Loucy (cell line): ENCODE data around the gene SLC22A23.

Experiments
- H2AFZ ChIP-seq: fragments of 200-600 bp; sonication (generic); 2 replicates; pipeline ENCODE4 v1.6.0; 2016; ENCODE audit warnings: antibody characterized with exemption, mild to moderate bottlenecking, low read length, moderate library complexity
- H3F3A ChIP-seq: fragments of 200-600 bp; 2 replicates; pipeline ENCODE4 v1.6.0; 2016; ENCODE audit warnings: antibody characterized with exemption, low read depth, mild to moderate bottlenecking
- H3K27me3 ChIP-seq: fragments of 200-600 bp; sonication (generic); 2 replicates; pipeline ENCODE4 v1.6.1; 2014; ENCODE audit warnings: low read length, mild to moderate bottlenecking; ENCODE audit not compliant: insufficient read depth, poor library complexity, severe bottlenecking
- H3K36me3 ChIP-seq: fragments of 200-600 bp; sonication (generic); 2 replicates; pipeline ENCODE4 v1.6.1; 2016; ENCODE audit warnings: low read length; ENCODE audit not compliant: insufficient read depth
- H3K4me1 ChIP-seq: fragments of 200-600 bp; sonication (generic); 2 replicates; pipeline ENCODE4 v1.5.1; 2014; ENCODE audit warnings: low read length, mild to moderate bottlenecking; ENCODE audit not compliant: insufficient read depth, poor library complexity, severe bottlenecking
- H3K4me2 ChIP-seq: fragments of 200-600 bp; sonication (generic); 2 replicates; pipeline ENCODE4 v1.6.0; 2014; ENCODE audit warnings: antibody characterized with exemption, low read length, low read depth, mild to moderate bottlenecking; ENCODE audit not compliant: poor library complexity, severe bottlenecking
- H3K4me3 ChIP-seq: fragments of 200-600 bp; sonication (generic); 2 replicates; pipeline ENCODE4 v1.5.1; 2014; ENCODE audit warnings: low read length, mild to moderate bottlenecking, mixed read lengths; ENCODE audit not compliant: poor library complexity, severe bottlenecking
- H3K79me2 ChIP-seq: fragments of 200-600 bp; sonication (generic); 2 replicates; pipeline ENCODE4 v1.6.1; 2014; ENCODE audit warnings: low read length; ENCODE audit not compliant: insufficient read depth
- H3K9ac ChIP-seq: fragments of 200-600 bp; sonication (generic); 2 replicates; pipeline ENCODE4 v1.6.0; 2014; ENCODE audit warnings: mild to moderate bottlenecking, low read depth, low read length, moderate library complexity; ENCODE audit not compliant: poor library complexity, severe bottlenecking
- H3K9me2 ChIP-seq: fragments of 200-600 bp; sonication (generic); replicated peaks from 2 replicates; pipeline ENCODE4 v1.6.1; 2016; ENCODE audit warnings: low read depth, low read length, mixed read lengths
- H3K9me3 ChIP-seq: fragments of 200-600 bp; sonication (generic); 2 replicates; pipeline ENCODE4 v1.6.1; 2014; ENCODE audit warnings: mild to moderate bottlenecking, antibody characterized with exemption, low read length, low read depth; ENCODE audit not compliant: insufficient read depth
- H4K20me1 ChIP-seq: fragments of 200-600 bp; sonication (generic); 2 replicates; pipeline ENCODE4 v1.6.0; 2014; ENCODE audit warnings: antibody characterized with exemption, low read length, mild to moderate bottlenecking; ENCODE audit not compliant: insufficient read depth, poor library complexity, severe bottlenecking
- EZH2phosphoT487 ChIP-seq: fragments of 200-600 bp; IDR thresholded peaks from 2 replicates; pipeline ENCODE4 v1.6.1; 2018; ENCODE audit warnings: antibody characterized with exemption, mild to moderate bottlenecking, moderate library complexity, borderline replicate concordance
- TF ChIP-seq, protein P1 (sequence below): fragments of 200-600 bp; sonication (generic); conservative IDR thresholded peaks from 2 replicates; pipeline ENCODE4 v1.5.1; 2014; ENCODE audit warnings: mild to moderate bottlenecking, antibody characterized with exemption, low read length

Gene SLC22A23

DNA sequence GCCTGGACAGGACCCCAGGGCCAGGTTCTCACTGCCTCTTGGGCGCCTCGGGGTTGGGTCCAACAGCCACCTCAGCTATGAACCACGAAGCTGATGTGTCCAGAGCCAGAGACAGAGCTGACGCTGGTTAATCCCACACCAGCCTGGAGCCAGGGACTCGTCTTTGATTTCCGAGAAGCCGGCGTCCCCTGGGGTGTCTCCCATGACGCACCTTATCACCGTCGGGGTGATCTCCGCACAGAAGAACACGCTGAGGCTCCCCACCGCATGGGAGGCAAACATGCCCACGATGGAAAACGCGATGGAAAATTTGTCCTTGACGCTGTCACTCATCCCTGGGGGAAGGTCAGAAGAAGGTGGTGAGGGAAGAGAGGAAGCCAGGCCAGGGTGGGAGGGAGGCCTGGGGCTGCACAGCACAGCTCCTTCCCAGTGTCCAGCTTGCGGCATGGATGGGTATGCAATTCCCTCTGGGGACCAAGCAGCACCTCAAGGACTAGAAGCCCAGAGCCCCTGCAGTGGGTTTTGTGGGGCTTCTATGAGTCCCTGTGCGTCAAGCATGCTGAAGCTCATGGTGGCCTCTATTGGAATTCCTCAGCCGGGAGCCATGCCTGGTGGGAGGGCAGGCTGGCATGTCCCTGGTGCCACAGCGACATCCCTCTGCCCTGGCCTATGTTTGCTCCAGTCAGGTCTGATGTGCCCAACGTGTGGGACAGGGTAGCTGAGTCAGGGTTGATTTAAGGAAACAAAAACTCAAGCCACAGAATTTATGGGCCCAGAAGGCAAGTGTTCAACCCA, 173.0 kb downstream of the SLC22A23 start:
- no peaks in the 10 kb centered on the region for H4K20me1 ChIP-seq
- H2AFZ ChIP-seq = no peak overlapping the region
- H3K79me2 ChIP-seq = no peaks in the 10 kb centered on the region
- H3K27me3 ChIP-seq = no peaks in the 10 kb centered on the region
- no peak overlapping the region for H3K4me3 ChIP-seq
- H3K9me2 ChIP-seq = no peaks in the 10 kb centered on the region
- H3K36me3 ChIP-seq = no peaks in the 10 kb centered on the region
- H3K9ac ChIP-seq = no peak overlapping the region
- H3K4me1 ChIP-seq = peaks cover 13% of the 10 kb centered on the region
- TF ChIP-seq, protein P1, sequence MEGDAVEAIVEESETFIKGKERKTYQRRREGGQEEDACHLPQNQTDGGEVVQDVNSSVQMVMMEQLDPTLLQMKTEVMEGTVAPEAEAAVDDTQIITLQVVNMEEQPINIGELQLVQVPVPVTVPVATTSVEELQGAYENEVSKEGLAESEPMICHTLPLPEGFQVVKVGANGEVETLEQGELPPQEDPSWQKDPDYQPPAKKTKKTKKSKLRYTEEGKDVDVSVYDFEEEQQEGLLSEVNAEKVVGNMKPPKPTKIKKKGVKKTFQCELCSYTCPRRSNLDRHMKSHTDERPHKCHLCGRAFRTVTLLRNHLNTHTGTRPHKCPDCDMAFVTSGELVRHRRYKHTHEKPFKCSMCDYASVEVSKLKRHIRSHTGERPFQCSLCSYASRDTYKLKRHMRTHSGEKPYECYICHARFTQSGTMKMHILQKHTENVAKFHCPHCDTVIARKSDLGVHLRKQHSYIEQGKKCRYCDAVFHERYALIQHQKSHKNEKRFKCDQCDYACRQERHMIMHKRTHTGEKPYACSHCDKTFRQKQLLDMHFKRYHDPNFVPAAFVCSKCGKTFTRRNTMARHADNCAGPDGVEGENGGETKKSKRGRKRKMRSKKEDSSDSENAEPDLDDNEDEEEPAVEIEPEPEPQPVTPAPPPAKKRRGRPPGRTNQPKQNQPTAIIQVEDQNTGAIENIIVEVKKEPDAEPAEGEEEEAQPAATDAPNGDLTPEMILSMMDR = no peak
- no peak for TF ChIP-seq EZH2phosphoT487
- H3K9me3 ChIP-seq = no peaks in the 10 kb centered on the region
- no peak overlapping the region for H3K4me2 ChIP-seq
- H3F3A ChIP-seq = no peaks in the 10 kb centered on the region

DNA sequence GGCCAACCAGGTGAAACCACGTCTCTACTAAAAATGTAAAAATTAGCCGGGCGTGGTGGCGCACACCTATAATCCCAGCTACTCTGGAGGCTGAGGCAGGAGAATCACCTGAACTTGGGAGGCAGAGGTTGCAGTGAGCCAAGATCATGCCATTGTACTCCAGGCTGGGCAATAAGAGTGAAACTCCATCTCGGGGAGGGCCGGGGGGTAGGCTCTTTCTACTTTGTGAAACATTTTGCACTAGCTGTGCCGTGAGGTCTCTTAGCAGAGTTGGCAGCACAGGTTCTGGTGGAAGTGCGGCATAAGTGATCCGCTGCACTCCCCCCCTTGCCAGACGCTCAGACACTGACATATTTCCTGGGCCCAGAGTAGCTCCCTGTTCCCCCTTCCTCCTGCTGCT, 173.6 kb downstream of the SLC22A23 start:
- H3K27me3 ChIP-seq = no peaks in the 10 kb centered on the region
- H3K4me3 ChIP-seq = no peak overlapping the region
- H3K9me2 ChIP-seq = no peaks in the 10 kb centered on the region
- H4K20me1 ChIP-seq = no peaks in the 10 kb centered on the region
- no peak overlapping the region for H3K9ac ChIP-seq
- no peaks in the 10 kb centered on the region for H3F3A ChIP-seq
- no peaks in the 10 kb centered on the region for H3K9me3 ChIP-seq
- no peak overlapping the region for H3K4me2 ChIP-seq
- peaks cover 13% of the 10 kb centered on the region for H3K4me1 ChIP-seq
- TF ChIP-seq EZH2phosphoT487 = no peak
- TF ChIP-seq, protein P1 = no peak
- no peak overlapping the region for H2AFZ ChIP-seq
- no peaks in the 10 kb centered on the region for H3K79me2 ChIP-seq
- no peaks in the 10 kb centered on the region for H3K36me3 ChIP-seq

DNA sequence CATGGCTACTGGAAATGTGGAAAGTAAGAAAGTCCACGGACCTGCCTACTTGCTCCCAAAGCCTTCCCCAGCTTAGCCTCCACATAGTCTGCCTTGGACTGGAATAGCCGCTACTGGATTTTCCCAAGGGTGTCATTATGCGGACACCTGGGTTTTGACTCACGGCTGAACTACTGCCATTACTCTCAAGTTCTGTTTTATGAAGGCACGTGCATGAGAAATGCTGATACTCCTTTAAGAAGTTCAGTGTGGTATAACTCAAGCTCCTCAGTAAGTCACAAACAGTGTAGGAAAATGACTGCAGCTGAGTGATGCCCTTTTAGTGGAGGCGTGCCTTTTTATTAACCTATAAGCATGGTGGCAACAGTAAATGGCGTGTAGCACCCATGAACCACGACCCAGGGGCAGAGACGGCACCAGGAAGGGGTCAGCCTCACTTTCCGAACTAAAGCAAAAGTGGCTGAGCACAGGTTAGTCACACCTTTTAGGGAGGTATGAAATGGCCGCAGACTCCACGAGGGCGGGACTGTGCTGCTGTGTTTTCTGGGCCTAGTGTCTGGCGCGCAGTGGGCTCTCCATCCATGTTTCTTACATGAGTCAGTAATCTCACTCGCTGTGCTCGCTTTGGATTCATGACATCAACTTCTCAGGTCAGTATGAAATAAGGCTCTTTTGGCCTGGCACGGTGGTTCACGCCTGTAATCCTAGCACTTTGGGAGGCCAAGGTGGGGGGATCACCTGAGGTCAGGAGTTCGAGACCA, 174.2 kb downstream of the SLC22A23 start:
- no peaks in the 10 kb centered on the region for H3K36me3 ChIP-seq
- no peaks in the 10 kb centered on the region for H4K20me1 ChIP-seq
- peaks cover 13% of the 10 kb centered on the region for H3K4me1 ChIP-seq
- H2AFZ ChIP-seq = no peak overlapping the region
- H3F3A ChIP-seq = no peaks in the 10 kb centered on the region
- H3K27me3 ChIP-seq = no peaks in the 10 kb centered on the region
- H3K9ac ChIP-seq = no peak overlapping the region
- H3K79me2 ChIP-seq = no peaks in the 10 kb centered on the region
- TF ChIP-seq, protein P1 = no peak
- no peak for TF ChIP-seq EZH2phosphoT487
- no peaks in the 10 kb centered on the region for H3K9me2 ChIP-seq
- no peaks in the 10 kb centered on the region for H3K9me3 ChIP-seq
- no peak overlapping the region for H3K4me2 ChIP-seq
- no peak overlapping the region for H3K4me3 ChIP-seq
